ENCODE results near the gene ADCY5. TPM values are rescaled to one million over a fixed set of nuclear protein-coding genes. Genes with fewer than 3 reads are reported as not detected.

The ADCY5 gene
- total RNA-seq, 2 experiments from 2014 or later = 0.10 TPM; not detected in 1

DNA sequence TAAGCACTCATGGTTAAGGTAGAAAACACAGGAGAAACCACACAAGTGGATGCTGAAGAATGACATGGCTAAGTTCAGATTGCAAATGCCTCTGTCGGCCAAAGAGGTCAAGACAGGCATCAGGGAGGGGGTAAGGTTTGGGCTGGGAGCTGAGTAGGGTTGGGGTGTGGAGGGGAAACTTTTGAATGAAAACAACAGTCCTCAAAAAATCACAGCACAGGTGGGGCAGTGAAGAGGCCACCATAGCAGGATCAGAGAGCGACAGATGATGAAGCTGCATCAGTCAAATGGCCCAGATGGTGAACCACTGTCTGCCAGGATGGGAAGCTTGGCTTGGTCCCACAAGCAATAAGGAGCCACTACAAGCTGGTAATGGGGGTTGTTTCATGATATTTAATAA, 74.9 kb downstream of the ADCY5 start:
- Mint-ChIP-seq H3K4me3 (no peak overlapping the region), H3K4me1 (ENCODE audit: low read depth) (no peaks in the 10 kb centered on the region), H3K9me3 (peaks cover 3% of the 10 kb centered on the region), H3K27me3 (ENCODE audit: low read depth) (no peaks in the 10 kb centered on the region), H3K27ac (no peak overlapping the region), H3K36me3 (ENCODE audit: low read depth) (no peaks in the 10 kb centered on the region)
- intact Hi-C loops (cut with micrococcal nuclease) = no loop called here
- CTCF ChIA-PET = no interaction called here
- no peak for DNase-seq

GRCh38 chr3:123373474-123373987, 75.4 kb downstream of the ADCY5 start:
- H3K27ac Mint-ChIP-seq = no peak overlapping the region
- DNase-seq = no peak
- CTCF ChIA-PET = no interaction called here

GRCh38 chr3:123372686-123373473, 76.0 kb downstream of the ADCY5 start:
- no peak for DNase-seq
- Mint-ChIP-seq H3K9me3 (peaks cover 5% of the 10 kb centered on the region), H3K36me3 (ENCODE audit: low read depth) (no peaks in the 10 kb centered on the region), H3K27ac (no peak overlapping the region), H3K4me3 (no peak overlapping the region), H3K27me3 (ENCODE audit: low read depth) (no peaks in the 10 kb centered on the region), H3K4me1 (ENCODE audit: low read depth) (no peaks in the 10 kb centered on the region)
- intact Hi-C loops (cut with micrococcal nuclease) = no loop called here
- CTCF ChIA-PET = interaction anchor here (0.7 kb wide), 2 partner anchors 50 to 269 kb away, joined by 3 to 5 read pairs; no protein-coding TSS in a partner anchor

More at GRCh38 chr3:123373474-123373987, 75.4 kb downstream of the ADCY5 start:
- Mint-ChIP-seq H3K9me3 (peaks cover 3% of the 10 kb centered on the region), H3K4me1 (ENCODE audit: low read depth) (no peaks in the 10 kb centered on the region), H3K36me3 (ENCODE audit: low read depth) (no peaks in the 10 kb centered on the region), H3K27me3 (ENCODE audit: low read depth) (no peaks in the 10 kb centered on the region), H3K4me3 (no peak overlapping the region)
- intact Hi-C loops (cut with micrococcal nuclease) = no loop called here

DNA sequence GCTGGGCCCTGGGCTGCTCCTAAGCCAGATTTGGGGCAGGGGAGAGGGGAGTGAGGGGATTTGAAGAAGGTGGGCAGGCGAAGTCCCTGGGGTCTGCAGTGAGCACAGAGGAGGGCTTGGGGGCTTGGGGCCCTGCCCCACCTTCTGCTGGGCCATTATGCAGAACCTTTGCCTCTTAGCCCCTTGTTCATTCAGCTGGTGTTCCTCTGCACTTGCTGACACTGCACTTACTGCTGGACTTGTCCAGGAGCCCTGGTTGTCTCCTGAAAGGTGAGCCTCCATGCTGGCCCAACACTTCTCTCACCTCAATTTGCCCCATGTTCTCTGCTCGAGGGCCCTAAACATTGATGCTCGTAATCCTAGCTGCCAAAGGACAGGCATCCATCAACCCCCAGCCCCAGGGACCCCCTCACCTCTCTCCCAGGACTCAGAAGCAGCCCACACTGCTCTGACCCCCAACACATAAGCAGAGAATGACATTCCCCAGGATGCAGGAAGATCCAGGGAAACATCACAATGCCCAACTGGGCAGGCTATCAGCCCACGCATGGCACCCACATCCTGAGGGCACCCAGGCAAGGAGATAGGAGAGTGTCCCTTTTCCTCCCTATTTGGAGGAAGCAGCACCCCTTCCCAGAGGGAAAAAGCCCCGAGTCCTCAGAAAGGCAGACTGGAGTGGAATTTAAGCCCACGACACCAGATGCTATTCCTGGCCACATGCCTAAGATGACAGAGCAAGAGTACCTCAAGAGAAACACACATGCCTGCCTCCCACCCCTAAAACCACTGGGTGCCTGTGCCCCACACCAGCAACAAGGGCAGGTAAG, 76.8 kb downstream of the ADCY5 start:
- Mint-ChIP-seq H3K9me3 (peaks cover 5% of the 10 kb centered on the region), H3K27me3 (ENCODE audit: low read depth) (no peaks in the 10 kb centered on the region), H3K4me1 (ENCODE audit: low read depth) (no peaks in the 10 kb centered on the region), H3K36me3 (ENCODE audit: low read depth) (no peaks in the 10 kb centered on the region), H3K27ac (no peak overlapping the region), H3K4me3 (no peak overlapping the region)
- DNase-seq = no peak
- intact Hi-C loops (cut with micrococcal nuclease) = no loop called here
- CTCF ChIA-PET = interaction anchor here (0.7 kb wide), 2 partner anchors 49 to 269 kb away, joined by 3 to 5 read pairs; no protein-coding TSS in a partner anchor

GRCh38 chr3:123371426-123371825, 77.5 kb downstream of the ADCY5 start:
- CTCF ChIA-PET = no interaction called here
- Mint-ChIP-seq H3K4me3 (no peak overlapping the region), H3K36me3 (ENCODE audit: low read depth) (no peaks in the 10 kb centered on the region), H3K27me3 (ENCODE audit: low read depth) (no peaks in the 10 kb centered on the region), H3K27ac (no peak overlapping the region), H3K9me3 (peaks cover 5% of the 10 kb centered on the region), H3K4me1 (ENCODE audit: low read depth) (no peaks in the 10 kb centered on the region)
- intact Hi-C loops (cut with micrococcal nuclease) = no loop called here
- DNase-seq = no peak

- Mint-ChIP-seq H3K4me1 (ENCODE audit: low read depth) (no peaks in the 10 kb centered on the region), H3K27me3 (ENCODE audit: low read depth) (no peaks in the 10 kb centered on the region), H3K4me3 (no peak overlapping the region), H3K27ac (no peak overlapping the region), H3K9me3 (peaks cover 5% of the 10 kb centered on the region), H3K36me3 (ENCODE audit: low read depth) (no peaks in the 10 kb centered on the region)
- CTCF ChIA-PET = interaction anchor here (0.9 kb wide), 1 partner anchor 41 kb away, joined by 3 read pairs; no protein-coding TSS in a partner anchor
- intact Hi-C loops (cut with micrococcal nuclease) = no loop called here
- no peak for DNase-seq
Observed at GRCh38 chr3:123370819-123371218, 78.1 kb downstream of the ADCY5 start.

DNA sequence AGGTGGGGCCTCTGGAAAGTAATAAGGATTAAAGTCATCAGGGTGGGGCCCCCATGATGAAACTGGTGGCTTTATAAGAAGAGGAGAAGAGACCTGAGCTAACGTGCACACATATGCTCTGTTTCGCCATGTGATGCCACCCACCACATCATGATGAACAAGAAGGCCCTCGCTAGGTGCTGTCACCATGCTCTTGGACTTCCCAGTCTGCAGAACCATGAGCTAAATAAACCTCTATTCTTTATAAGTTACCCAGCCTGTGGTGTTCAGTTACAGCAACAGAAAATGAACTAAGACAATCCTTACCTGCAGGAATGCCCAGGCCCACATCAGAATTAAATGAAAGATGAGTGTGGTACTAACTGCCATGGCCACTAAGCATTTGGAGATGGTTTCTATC, 79.8 kb downstream of the ADCY5 start:
- no peak for DNase-seq
- H3K27me3 Mint-ChIP-seq (ENCODE audit: low read depth) = peaks cover 2% of the 10 kb centered on the region
- intact Hi-C loops (cut with micrococcal nuclease) = no loop called here
- no peak overlapping the region for H3K4me3 Mint-ChIP-seq
- H3K27ac Mint-ChIP-seq = no peak overlapping the region
- CTCF ChIA-PET = interaction anchor here (1.8 kb wide), 1 partner anchor 39 kb away, joined by 4 read pairs; no protein-coding TSS in a partner anchor
- no peaks in the 10 kb centered on the region for H3K36me3 Mint-ChIP-seq (ENCODE audit: low read depth)
- H3K9me3 Mint-ChIP-seq = peaks cover 5% of the 10 kb centered on the region
- no peaks in the 10 kb centered on the region for H3K4me1 Mint-ChIP-seq (ENCODE audit: low read depth)

DNA sequence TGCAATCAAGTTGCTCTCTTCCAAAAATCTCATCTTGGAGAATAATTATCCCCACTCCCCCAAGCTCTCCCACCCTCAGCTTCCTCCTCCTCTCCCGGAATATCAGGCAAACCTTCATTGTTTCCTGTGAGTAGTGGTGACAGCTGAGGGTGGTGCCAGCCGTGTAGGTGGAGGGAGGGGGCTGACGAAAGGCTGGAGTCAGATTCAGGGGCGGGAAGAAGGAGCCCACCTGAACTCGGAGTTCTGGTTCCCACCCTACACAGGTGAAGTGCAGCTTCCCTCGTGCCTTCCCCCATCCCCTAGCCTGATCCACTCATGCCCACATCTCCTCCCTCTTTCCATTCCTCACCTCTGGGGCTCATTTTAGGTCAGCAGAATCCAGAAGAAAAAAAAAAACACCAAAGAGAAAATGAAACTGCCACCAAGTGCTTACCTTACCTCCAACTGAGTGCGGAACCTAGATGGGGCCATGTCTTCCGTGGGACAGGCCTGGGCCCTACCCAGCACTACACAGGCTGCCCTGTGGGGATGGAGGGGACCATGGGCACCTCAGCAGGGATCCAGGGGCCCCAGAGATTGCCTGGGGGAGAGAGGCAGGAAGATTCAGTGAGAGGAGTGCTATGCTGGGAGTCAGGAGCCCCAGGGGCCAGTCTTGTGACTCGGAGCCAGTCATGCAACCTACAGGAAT, 81.3 kb downstream of the ADCY5 start:
- DNase-seq = no peak
- H3K9me3 Mint-ChIP-seq = peaks cover 5% of the 10 kb centered on the region
- H3K36me3 Mint-ChIP-seq (ENCODE audit: low read depth) = no peaks in the 10 kb centered on the region
- H3K27ac Mint-ChIP-seq = no peak overlapping the region
- intact Hi-C loops (cut with micrococcal nuclease) = no loop called here
- H3K4me3 Mint-ChIP-seq = no peak overlapping the region
- H3K27me3 Mint-ChIP-seq (ENCODE audit: low read depth) = peaks cover 2% of the 10 kb centered on the region
- CTCF ChIA-PET = interaction anchor here (1.8 kb wide), 1 partner anchor 38 kb away, joined by 4 read pairs; no protein-coding TSS in a partner anchor
- no peaks in the 10 kb centered on the region for H3K4me1 Mint-ChIP-seq (ENCODE audit: low read depth)

DNA sequence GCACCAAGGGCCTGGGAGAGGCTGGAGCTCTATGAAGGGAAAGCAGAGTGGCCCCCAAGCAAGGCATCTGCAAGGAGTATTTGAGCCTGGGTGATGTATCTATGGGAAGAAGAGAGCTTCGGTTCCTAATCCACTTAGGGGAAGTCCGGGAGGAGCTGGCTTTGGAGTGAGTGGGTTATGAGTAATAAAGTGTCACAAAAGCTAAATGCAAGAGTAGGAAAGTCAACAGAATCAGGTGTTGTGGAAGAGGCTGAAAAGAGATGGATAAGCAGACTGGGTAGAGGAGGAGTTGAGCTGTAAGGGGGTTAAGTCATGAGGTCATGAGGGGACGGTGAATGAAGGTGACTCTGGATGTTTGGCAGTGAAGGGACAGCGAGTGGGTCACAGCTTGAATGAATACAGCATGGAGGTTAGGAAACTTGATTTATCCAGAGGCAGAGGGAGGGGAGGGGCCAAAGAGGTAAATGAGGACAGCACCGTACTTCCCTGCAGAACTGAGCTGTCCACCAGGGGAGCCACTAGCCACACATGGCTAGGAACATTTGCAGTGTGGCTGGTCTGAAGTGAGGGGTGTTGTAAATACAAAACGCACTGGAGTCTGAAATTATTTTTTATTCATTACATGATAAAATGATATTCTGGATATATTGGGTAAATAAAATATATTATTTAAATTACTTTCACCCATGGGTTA, 83.3 kb downstream of the ADCY5 start:
- no peak for DNase-seq
- Mint-ChIP-seq H3K27ac (no peak overlapping the region), H3K27me3 (ENCODE audit: low read depth) (peaks cover 6% of the 10 kb centered on the region), H3K9me3 (peaks cover 5% of the 10 kb centered on the region), H3K36me3 (ENCODE audit: low read depth) (no peaks in the 10 kb centered on the region), H3K4me3 (no peak overlapping the region), H3K4me1 (ENCODE audit: low read depth) (no peaks in the 10 kb centered on the region)
- intact Hi-C loops (cut with micrococcal nuclease) = no loop called here
- CTCF ChIA-PET = no interaction called here

GRCh38 chr3:123361071-123361470, 87.8 kb downstream of the ADCY5 start:
- DNase-seq = no peak
- no peak overlapping the region for H3K4me3 Mint-ChIP-seq
- intact Hi-C loops (cut with micrococcal nuclease) = no loop called here
- CTCF ChIA-PET = no interaction called here
- H3K4me1 Mint-ChIP-seq (ENCODE audit: low read depth) = no peaks in the 10 kb centered on the region
- H3K36me3 Mint-ChIP-seq (ENCODE audit: low read depth) = no peaks in the 10 kb centered on the region
- H3K9me3 Mint-ChIP-seq = no peaks in the 10 kb centered on the region
- no peak overlapping the region for H3K27ac Mint-ChIP-seq
- peaks cover 11% of the 10 kb centered on the region for H3K27me3 Mint-ChIP-seq (ENCODE audit: low read depth)

- intact Hi-C loops (cut with micrococcal nuclease) = no loop called here
- H3K36me3 Mint-ChIP-seq (ENCODE audit: low read depth) = no peaks in the 10 kb centered on the region
- H3K4me3 Mint-ChIP-seq = no peak overlapping the region
- H3K27ac Mint-ChIP-seq = no peak overlapping the region
- H3K4me1 Mint-ChIP-seq (ENCODE audit: low read depth) = no peaks in the 10 kb centered on the region
- DNase-seq = no peak
- peaks cover 6% of the 10 kb centered on the region for H3K9me3 Mint-ChIP-seq
- peaks cover 14% of the 10 kb centered on the region for H3K27me3 Mint-ChIP-seq (ENCODE audit: low read depth)
- CTCF ChIA-PET = no interaction called here
Observed at GRCh38 chr3:123357275-123357674, 91.6 kb downstream of the ADCY5 start.

DNA sequence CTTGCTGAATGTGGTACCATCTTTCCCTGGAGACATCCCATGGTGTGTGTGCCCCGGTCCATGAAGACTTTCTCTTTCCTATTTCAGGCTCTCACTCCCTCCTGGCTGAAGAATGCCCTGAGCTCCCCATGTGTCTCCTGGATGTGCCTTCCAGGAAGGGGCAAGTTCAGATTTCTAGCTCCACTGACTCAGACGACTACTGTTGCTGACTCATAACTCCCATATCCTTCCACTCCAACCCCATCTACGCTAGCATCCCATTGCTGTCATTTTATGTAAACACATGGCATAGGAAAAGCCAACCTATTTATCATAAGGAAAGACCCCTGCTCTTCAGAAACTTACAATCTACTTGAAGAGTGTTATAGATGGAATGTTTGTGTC, 95.0 kb downstream of the ADCY5 start:
- intact Hi-C loops (cut with micrococcal nuclease) = no loop called here
- H3K36me3 Mint-ChIP-seq (ENCODE audit: low read depth) = no peaks in the 10 kb centered on the region
- no peak overlapping the region for H3K27ac Mint-ChIP-seq
- no peaks in the 10 kb centered on the region for H3K4me1 Mint-ChIP-seq (ENCODE audit: low read depth)
- CTCF ChIA-PET = no interaction called here
- peaks cover 6% of the 10 kb centered on the region for H3K9me3 Mint-ChIP-seq
- no peak for DNase-seq
- no peak overlapping the region for H3K4me3 Mint-ChIP-seq
- peaks cover 22% of the 10 kb centered on the region for H3K27me3 Mint-ChIP-seq (ENCODE audit: low read depth)

Measured in activated naive CD4-positive, alpha-beta T cell treated with anti-CD3 and anti-CD28 coated beads for 36 hours (primary cell).